Thymus (tissue), 11 donors: ENCODE results near the gene SEMA3F. TPM values are rescaled to one million over a fixed set of nuclear protein-coding genes. Genes with fewer than 3 reads are reported as not detected.

Experiments
- DNase-seq, 9 donors: peaks; one replicate each; pipeline ENCODE4 v3.0.0-alpha.2; 2013; ENCODE audit warnings: low spot score in 9 of 9, low read depth in 6 of 9, missing footprints in 1 of 9
- H3K27ac ChIP-seq, 2 donors: one replicate each; pipeline ENCODE4 v1.5.1; 2013; ENCODE audit warnings: control low read depth in 1 of 2, low read depth in 1 of 2, low read length in 1 of 2, mild to moderate bottlenecking in 1 of 2, moderate library complexity in 1 of 2
- H3K27me3 ChIP-seq, 2 donors: one replicate each; pipeline ENCODE4 v1.5.1; 2013; ENCODE audit warnings: low read length in 1 of 2; ENCODE audit not compliant: control insufficient read depth in 2 of 2, insufficient read depth in 1 of 2
- H3K36me3 ChIP-seq, 2 donors: one replicate each; pipeline ENCODE4 v1.5.1; 2013; ENCODE audit warnings: low read length in 1 of 2, mild to moderate bottlenecking in 1 of 2, moderate library complexity in 1 of 2; ENCODE audit not compliant: control insufficient read depth in 2 of 2, insufficient read depth in 2 of 2
- H3K4me1 ChIP-seq, 2 donors: one replicate each; pipeline ENCODE4 v1.5.1; 2013; ENCODE audit warnings: low read length in 2 of 2; ENCODE audit not compliant: control insufficient read depth in 2 of 2, insufficient read depth in 2 of 2
- H3K4me3 ChIP-seq, 2 donors: one replicate each; pipeline ENCODE4 v1.5.1; 2013; ENCODE audit warnings: low read length in 2 of 2, control low read depth in 1 of 2, mild to moderate bottlenecking in 1 of 2
- H3K9me3 ChIP-seq, 2 donors: one replicate each; pipeline ENCODE4 v1.5.1; 2013; ENCODE audit warnings: low read length in 1 of 2, mild to moderate bottlenecking in 1 of 2; ENCODE audit not compliant: control insufficient read depth in 2 of 2, insufficient read depth in 1 of 2
- WGBS: extraction: QIAGEN DNeasy Blood & Tissue Kit; methylation state at CpG from one replicate; pipeline ENCODE4 v1.1.7; 2013; 5-methylcytosine and 5-hydroxymethylcytosine counted together
- polyA plus RNA-seq: library from polyadenylated mRNA; stranded (reverse); fragments of 200-250 nt; gene quantifications from one replicate; pipeline ENCODE4 v1.2.3, GENCODE V29; 2013
- total RNA-seq: library from RNA; stranded (reverse); fragments of 120-200 nt; gene quantifications from one replicate; pipeline ENCODE4 v1.2.4, GENCODE V29; 2013
- donor health status: healthy.

The SEMA3F gene
- total and polyA plus RNA-seq, 2 donors: 4.4 to 19.7 TPM

- peaks cover 0 to 9% of the 10 kb centered on the region in 2 donors for H3K4me1 ChIP-seq
- peaks cover 0 to 6% of the 10 kb centered on the region in 2 donors for H3K9me3 ChIP-seq
- no peaks in the 10 kb centered on the region for H3K36me3 ChIP-seq
- DNase-seq: no peak
- no peak overlapping the region for H3K27ac ChIP-seq
- H3K4me3 ChIP-seq: no peak overlapping the region
- peaks cover 23 to 49% of the 10 kb centered on the region in 2 donors for H3K27me3 ChIP-seq
- WGBS: 52% methylated on average over 36 of the region's 36 CpGs
These were observed 38.2 kb downstream of the SEMA3F start for GRCh38 chr3:50193286-50193685.

- no peak for DNase-seq
- Histone ChIP-seq H3K27me3 (peaks cover 23 to 50% of the 10 kb centered on the region in 2 donors), H3K27ac (no peak overlapping the region), H3K4me3 (no peak overlapping the region), H3K9me3 (peaks cover 0 to 6% of the 10 kb centered on the region in 2 donors), H3K4me1 (peaks cover 0 to 9% of the 10 kb centered on the region in 2 donors), H3K36me3 (no peaks in the 10 kb centered on the region)
- WGBS: 48% methylated on average over 34 of the region's 34 CpGs
These were observed 38.6 kb downstream of the SEMA3F start for GRCh38 chr3:50193746-50194127.

- Histone ChIP-seq H3K36me3 (no peaks in the 10 kb centered on the region), H3K27ac (no peak overlapping the region), H3K4me1 (peaks cover 0 to 9% of the 10 kb centered on the region in 2 donors), H3K9me3 (peaks cover 0 to 6% of the 10 kb centered on the region in 2 donors), H3K27me3 (peaks cover 23 to 50% of the 10 kb centered on the region in 2 donors), H3K4me3 (no peak overlapping the region)
- peak; percentile 43 to 83 (median 63) for DNase-seq
- WGBS: 14% methylated on average over 70 of the region's 70 CpGs
These were observed 39.2 kb downstream of the SEMA3F start for GRCh38 chr3:50194128-50194902.

DNA sequence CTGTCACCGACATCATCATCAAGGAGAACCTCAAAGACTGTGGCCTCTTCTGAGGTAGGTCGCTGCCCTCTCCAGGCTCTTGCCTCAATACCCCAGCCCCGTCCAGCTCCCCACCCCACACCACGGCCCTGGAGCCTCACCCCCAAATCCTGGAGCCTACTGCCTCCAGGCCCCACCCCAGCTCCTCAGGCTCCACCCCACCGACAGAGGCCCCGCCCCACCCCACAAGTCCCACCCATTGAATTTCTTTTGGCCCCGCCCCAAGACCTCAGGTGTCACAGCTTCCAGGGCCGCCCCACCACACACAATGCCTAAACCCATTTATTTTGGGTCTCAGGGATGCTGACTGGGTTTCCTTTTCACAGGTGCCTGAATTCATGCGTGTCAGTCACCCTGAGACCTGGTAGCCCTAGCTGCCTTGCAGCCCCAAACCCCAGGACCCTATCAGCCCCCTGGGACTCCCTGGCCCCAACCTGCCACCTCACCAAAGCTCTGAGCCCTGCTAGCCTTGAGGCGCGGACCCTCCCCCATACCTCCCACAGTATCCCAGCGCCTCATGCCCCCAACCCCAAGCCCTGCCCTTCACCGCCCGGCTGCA is 39.9 kb downstream of the SEMA3F start:
- Histone ChIP-seq H3K4me1 (peaks cover 0 to 9% of the 10 kb centered on the region in 2 donors), H3K36me3 (no peaks in the 10 kb centered on the region), H3K9me3 (peaks cover 0 to 6% of the 10 kb centered on the region in 2 donors), H3K27me3 (peaks cover 23 to 50% of the 10 kb centered on the region in 2 donors), H3K27ac (no peak overlapping the region), H3K4me3 (no peak overlapping the region)
- 70% methylated on average over 14 of the region's 14 CpGs for WGBS
- no peak for DNase-seq

- H3K36me3 ChIP-seq: no peaks in the 10 kb centered on the region
- 86% methylated on average over 4 of the region's 4 CpGs for WGBS
- peaks cover 0 to 6% of the 10 kb centered on the region in 2 donors for H3K9me3 ChIP-seq
- no peak overlapping the region for H3K4me3 ChIP-seq
- H3K27ac ChIP-seq: no peak overlapping the region
- H3K4me1 ChIP-seq: peaks cover 0 to 9% of the 10 kb centered on the region in 2 donors
- no peak for DNase-seq
- peaks cover 23 to 51% of the 10 kb centered on the region in 2 donors for H3K27me3 ChIP-seq
These were observed 40.6 kb downstream of the SEMA3F start for GRCh38 chr3:50195501-50196252.

DNA sequence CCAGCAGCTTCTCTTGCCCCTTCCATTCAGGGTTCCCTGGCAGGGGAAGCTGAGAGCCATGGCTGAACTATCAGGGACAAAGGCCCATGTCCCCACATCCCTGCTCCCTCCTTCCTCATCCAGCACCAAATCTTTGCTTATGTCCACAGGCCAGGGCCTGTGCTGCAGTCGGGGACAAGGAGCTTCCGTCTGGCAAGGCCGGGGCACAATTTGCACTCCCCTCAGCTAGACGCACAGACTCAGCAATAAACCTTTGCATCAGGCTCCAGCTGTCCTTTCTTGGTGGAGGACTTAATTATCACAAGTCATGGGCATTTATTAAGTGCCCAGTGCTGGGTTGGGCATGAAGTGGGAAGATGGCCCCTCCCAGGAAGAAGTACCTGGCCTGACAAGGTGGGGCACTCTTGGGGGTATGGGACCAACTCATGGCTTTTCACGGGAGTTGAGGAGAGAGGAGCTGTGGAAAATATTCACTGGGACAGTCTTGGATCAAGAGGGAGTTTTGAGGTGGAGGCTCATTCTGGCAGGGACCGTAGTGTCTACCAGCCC is 41.2 kb downstream of the SEMA3F start:
- H3K4me1 ChIP-seq: peaks cover 0 to 9% of the 10 kb centered on the region in 2 donors
- H3K9me3 ChIP-seq: peaks cover 0 to 6% of the 10 kb centered on the region in 2 donors
- DNase-seq: no peak
- H3K27me3 ChIP-seq: peaks cover 23 to 54% of the 10 kb centered on the region in 2 donors
- H3K27ac ChIP-seq: no peak overlapping the region
- WGBS: 93% methylated on average over 6 of the region's 6 CpGs
- no peak overlapping the region for H3K4me3 ChIP-seq
- H3K36me3 ChIP-seq: no peaks in the 10 kb centered on the region

DNA sequence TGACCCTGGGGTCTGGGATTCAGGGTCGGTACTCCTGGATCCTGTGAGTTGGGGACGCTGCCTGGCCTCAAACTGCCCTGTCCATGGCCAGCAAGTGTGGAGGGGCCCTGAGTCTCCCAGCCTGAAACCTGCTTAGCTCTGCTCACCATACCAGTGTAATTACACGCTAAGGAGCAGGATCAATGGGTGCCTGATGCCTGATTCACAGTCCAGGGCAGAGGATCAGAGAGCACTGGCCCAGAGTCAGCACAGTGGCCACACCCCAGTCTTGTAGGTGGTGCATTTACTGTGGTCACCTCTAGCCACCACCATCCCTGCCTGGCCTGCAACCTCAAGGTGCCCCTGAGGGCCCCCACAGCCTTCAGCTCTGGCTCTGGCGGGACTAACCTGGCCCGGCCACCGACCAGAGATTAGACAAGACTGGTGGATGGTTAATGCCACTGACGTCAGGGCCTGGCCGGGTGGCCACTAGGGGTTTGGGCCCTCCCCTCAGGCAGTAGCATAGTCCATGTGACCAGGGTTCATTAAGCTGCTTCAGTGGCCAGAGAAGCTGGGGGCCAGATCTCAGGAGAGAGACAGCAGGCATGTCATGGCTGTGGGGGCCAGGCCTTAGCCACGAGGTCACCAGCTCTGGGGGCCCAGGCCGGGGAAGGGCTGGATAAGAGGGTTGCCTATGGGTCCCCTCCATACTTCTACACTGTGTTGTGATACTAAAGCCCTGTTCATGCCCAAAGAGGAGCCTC is 46.6 kb downstream of the SEMA3F start:
- WGBS: 92% methylated on average over 10 of the region's 10 CpGs
- DNase-seq: no peak
- Histone ChIP-seq H3K36me3 (no peaks in the 10 kb centered on the region), H3K4me1 (peaks cover 8 to 16% of the 10 kb centered on the region in 2 donors), H3K4me3 (no peak overlapping the region), H3K27ac (no peak overlapping the region), H3K27me3 (peaks cover 36 to 58% of the 10 kb centered on the region in 2 donors), H3K9me3 (peaks cover 2 to 11% of the 10 kb centered on the region in 2 donors)

GRCh38 chr3:50202353-50203112 is 47.4 kb downstream of the SEMA3F start:
- H3K9me3 ChIP-seq: peaks cover 2 to 11% of the 10 kb centered on the region in 2 donors
- DNase-seq: no peak
- 93% methylated on average over 16 of the region's 16 CpGs for WGBS
- H3K36me3 ChIP-seq: no peaks in the 10 kb centered on the region
- peaks cover 8 to 16% of the 10 kb centered on the region in 2 donors for H3K4me1 ChIP-seq
- peaks cover 41 to 66% of the 10 kb centered on the region in 2 donors for H3K27me3 ChIP-seq
- no peak overlapping the region for H3K27ac ChIP-seq
- no peak overlapping the region for H3K4me3 ChIP-seq
